ENCODE measurements around the gene MYO1D.

GRCh38 chr17:32792207-32792606, 84.7 kb downstream of the MYO1D start:
- TF ChIP-seq POLR2A (IDR thresholded peaks at IDR 0.05) (no peak), CTCF (IDR thresholded peaks at IDR 0.05) (no peak)
